Left hindlimb (tissue), 1 donor: ENCODE measurements around the gene GPI.

Source experiments
- DNase-seq: peaks from one replicate; pipeline ENCODE4 v3.0.0-alpha.2; 2018

Gene GPI

DNA sequence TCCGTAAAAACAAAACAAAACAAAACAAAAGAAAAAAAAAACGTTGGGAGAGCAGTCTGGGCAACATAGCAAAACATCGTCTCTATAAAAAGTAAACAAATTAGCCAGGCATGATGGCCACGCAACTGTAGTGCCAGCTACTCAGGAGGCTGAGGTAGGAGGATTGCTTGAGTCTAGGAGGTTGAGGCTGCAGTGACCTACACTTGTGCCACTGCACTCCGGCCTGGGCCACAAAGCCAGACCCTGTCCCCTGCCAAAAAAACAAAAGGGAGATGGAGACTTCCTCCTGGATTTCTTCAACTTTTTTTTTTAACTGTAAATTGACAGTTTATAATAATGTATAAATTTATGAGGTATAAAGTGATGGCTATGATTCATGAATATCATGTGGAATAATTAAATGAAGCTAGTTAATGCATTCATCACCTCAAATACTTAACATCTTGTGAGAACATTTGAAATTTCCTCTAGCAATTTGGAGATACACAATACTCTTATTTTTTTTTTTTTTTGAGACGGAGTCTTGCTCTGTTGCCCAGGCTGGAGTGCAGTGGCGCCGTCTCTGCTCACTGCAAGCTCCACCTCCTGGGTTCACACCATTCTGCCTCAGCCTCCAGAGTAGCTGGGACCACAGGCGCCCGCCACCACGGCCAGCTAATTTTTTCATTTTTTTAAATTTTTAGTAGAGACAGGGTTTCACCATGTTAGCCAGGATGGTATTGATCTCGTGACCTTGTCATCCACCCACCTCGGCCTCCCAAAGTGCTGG lies 41.1 kb downstream of the GPI start:
- no peak for DNase-seq

DNA sequence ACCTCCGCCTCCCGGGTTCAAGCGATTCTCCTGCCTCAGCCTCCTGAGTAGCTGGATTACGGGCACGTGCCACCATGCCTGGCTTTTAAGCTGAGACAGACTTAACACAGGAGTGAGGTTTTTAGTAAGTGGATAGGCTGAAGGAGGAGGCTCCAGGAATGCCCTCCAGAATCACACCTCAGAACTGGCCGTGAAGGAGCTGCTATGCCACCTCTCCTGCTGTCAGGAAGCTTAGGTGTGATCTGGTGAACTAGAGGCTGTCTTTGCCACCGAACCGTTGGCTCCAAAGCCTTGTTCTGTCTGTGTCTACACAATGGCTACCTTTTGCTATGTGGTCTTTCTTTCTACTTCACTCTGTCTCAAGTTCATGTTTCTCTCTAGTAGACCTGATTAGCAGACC lies 43.4 kb downstream of the GPI start:
- DNase-seq = no peak

DNA sequence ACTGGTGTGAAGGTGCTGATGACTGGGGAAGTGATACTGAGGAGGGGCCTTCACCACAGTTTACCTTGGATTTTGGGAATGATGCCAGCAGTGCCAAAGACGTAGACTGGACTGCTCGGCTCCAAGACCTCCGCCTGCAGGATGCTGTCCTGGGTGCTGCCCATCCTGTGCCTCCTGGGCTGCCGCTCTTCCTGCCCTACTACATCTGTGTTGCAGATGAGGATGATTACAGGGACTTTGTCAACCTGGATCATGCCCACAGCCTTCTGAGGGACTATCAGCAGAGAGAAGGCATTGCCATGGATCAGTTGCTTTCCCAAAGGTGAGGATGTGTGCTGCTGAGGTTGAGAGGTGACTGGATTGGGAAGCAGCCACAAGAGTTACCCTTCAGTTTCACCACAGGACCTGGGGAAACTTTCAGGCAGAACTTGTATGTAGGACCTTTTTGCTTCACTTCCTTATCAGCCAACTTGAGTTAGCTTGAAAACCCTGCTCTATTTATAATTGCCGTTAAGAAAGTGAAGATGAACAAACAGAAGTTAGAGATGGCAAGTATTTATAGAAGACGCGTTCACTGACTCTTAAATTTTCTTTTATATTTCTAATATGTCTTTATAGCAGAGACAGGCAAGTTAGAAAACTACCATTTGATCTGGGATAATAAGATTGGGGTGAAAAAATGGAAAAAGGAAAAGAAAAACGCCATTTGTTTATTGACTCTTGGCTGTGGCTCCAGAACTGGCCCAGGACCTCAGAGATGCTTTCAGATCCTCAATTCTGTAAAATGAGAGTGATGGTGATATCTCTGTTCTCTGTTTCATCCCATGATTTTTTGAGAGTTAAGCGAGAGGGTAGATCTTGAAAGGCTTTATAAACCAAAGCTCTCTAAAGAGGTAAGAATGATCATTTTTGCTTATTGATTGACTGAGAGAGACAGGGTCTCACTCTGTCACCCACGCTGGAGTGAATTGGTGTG lies 44.5 kb downstream of the GPI start:
- DNase-seq = no peak

DNA sequence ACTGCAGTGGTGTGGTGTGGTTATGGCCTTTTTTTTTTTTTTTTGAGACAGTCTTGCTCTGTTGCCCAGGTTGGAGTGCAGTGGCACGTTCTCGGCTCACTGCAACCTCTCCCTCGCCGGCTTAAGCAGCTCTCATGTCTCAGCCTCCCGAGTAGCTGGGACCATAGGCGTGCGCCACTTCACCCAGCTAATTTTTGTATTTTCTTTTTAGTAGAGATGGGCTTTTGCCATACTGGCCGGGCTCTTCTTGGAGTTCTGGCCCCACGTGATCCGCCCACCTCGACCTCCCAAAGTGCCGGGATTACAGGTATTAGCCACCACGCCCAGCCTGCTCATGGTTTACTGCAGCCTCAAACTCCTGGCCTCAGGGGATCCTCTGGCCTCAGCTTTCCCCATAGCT lies 46.2 kb downstream of the GPI start:
- no peak for DNase-seq

DNA sequence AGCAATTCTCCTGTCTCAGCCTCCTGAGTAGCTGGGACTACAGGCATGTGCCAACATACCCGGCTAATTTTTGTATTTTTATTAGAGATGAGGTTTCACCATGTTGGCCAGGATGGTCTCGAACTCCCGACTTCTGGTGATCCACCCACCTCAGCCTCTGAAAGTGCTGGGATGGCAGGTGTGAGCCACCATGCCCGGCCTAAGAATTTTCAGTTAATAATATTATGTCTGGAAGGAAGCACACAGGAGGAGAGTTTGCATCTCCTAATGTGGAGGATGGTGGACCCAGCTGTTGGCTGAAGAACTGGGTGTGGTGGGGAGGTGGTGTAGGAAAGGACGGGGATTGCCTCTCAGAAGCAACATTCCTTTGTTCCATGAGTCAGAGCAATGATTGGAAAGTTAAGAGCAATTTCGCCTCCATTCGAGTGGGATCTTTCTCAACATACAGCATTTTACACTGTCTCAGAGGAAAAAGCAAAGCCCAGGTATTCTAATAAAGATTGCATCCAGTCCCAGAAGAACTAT lies 51.1 kb downstream of the GPI start:
- DNase-seq = no peak

DNA sequence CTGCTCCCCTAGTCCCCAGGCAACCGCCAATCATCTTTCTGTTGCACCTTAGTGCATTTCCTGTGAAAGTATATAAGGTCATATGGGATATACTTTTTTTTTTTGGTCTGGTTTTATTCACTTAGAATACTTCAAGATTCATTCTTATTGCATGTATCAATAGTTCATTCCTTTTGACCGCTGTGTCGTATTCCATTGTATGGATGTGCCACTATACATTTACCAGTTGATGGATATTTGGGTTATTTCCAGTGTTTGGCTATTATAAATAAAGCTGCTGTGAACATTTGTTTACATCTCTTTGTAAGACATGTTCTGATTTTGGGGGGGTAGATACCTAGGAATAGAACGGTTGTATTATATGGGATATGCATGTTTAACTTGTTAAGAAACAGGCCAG lies 53.3 kb downstream of the GPI start:
- DNase-seq = no peak

DNA sequence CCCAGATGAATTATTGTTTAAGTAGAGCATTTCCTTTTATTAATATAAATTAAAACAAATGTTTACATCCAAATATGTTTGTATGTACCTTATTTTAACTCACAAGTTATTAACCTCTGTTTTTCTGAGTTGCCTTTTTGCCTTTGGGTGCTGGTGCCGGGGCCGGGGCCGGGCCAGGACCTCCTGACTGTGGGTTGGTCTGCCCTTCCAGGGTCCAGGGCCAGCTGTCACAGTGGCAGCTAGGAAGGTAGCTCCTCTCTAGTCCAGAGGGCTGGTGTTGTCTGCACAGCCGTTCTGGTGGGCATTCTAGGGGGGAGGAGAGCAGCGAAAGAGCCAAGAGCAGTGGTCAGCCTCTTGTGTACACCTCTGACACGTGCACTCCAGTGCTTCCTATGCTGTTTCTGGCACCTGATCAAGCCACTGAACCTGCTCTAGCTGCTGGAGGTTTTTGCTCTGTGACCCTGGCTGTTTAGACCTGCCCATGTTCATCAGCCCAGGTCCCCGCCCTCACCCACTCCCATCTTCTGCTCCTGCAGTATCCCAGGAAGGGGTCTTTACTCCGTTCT lies 61.2 kb downstream of the GPI start:
- DNase-seq = no peak

DNA sequence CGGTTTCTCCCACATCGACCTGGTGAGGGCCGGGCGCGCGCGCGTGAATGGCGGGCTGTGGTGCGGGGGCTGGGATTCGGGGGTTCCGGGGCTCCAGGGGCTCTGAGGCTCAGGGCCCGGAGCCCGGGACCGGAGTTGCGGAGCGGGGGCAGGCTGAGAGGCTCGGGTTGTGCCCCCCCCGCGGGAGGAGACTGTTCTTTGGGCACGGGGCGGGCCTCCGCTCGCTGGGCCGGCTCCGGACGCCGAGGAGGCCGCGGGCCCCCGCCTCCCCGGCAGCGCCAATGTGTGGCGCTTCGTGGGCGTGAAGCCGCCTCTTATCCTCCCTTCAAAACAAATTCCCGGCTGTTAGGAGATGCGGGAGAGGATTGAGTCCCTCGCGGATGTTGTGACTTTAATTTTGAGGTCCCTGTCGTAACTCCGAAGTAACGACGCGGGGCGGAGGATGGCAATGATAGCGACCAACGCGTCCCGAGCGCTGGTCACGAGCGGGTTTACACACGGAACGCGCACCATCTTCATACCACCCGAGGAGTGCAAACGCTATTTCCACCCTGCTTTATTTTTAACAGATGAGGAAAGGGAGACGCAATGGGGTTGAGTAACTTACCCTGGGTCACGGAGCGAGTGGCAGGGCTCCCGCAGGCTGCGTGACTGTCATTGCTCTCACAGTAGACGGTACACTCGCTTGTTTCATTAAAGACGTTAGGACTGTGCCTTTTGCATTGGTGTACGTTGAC lies 63.7 kb downstream of the GPI start:
- DNase-seq = no peak

DNA sequence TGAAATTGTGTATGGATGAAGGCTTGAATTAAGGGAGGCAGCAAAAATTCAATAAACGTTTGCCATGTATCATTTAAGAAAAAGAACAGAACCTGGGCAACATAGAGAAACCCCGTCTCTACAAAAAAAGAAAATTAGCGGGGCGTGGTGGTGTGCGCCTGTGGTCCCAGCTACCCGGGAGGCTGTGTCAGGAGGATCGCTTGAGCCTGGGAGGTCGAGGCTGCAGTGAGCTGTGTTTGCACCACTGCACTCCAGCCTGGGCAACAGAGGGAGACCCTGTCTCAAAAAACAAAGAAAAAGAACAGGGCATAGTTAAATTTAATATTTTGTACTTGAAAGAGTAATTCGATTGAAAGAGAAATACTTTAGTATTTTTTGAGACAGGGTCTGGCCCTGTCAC lies 64.6 kb downstream of the GPI start:
- no peak for DNase-seq

DNA sequence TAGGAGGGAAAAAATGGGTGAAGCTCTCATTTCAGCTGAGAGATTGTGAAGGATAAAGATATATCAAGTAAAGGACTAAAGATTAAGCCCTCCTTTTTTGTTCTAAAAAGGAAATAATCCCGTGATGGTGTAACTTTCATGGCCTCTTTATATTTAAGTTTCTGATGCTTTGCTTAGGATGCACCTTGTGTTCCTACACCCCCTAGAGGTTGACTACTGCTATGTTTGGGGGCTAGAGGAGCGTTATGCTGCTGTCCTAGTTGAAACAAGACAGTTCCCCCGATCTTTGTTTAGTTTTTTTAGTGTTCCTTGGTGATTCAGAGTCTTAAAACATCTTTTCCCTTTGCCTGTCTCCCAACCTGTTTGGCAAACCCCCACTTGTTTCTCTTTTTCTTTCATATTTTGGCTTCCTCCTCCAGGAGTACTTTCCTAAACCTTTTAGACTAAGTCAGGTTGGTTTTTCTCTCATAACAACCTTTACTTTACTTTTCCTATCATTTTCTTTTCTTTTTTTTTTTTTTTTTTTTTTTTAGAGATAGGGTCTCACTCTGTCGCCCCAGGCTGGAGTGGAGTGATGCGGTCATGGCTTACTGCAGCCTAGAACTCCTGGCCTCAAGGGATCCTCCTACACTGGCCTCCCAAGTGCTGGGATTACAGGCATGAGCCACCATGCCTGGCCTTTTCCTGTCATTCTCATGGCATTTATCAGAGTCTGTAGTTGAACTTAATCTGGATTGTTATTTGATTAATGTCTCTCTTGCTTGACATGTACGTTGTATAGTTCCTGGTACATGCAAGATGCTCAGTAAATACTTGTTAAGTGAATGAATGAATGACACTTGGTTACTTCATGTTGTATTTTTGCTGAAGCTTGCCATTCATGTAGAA lies 66.0 kb downstream of the GPI start:
- DNase-seq = no peak

DNA sequence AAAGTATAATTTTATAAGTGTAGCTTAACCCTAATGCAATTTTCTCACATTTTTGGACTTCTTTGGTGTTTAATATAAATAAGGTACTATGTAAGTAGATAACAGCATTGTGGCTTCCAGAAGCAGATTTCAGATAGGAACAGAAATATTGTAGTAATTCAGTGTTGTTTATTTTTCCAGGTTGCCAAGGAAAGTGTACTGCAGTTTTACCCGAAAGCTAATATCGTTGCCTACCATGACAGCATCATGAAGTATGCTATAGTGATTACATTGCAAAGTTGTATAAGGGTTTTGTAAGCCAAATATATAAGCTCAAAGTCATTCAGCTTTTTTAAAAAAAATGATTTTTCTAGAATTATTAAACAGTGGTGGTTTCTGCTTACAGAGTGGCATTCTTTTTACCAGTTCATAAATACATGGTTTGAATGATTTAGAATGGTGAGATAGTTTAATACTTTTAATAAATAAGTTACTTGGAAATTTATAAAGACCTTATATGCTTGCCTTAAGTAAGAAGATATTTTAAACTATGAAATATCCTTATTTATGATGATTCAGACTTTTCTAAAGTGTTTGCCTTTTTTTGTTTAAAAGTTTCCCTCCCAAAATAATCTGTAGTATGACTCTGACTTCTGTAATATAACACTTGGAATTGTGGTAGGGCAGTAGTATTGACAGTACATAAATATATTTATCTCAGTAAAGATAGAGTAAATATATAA lies 66.8 kb downstream of the GPI start:
- DNase-seq = no peak

DNA sequence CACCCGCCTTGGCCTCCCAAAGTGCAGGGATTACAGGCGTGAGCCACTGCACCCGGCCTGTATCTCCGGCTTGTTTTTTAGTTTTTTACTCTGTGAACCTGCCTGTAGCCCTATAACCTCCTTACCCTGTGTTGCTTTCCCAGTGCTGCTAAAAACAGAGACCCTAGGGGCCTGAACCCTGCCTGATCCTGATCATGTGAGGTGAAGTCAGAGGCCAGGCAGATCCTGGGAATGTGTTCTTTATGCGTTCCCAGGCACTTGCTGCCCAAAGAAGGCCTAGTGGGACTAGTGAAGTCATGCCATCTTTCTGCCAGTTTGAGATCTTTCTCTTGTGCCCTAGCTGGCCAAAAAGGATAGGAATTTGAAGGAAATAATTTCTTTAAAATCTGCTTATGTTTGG lies 67.8 kb downstream of the GPI start:
- DNase-seq = no peak

DNA sequence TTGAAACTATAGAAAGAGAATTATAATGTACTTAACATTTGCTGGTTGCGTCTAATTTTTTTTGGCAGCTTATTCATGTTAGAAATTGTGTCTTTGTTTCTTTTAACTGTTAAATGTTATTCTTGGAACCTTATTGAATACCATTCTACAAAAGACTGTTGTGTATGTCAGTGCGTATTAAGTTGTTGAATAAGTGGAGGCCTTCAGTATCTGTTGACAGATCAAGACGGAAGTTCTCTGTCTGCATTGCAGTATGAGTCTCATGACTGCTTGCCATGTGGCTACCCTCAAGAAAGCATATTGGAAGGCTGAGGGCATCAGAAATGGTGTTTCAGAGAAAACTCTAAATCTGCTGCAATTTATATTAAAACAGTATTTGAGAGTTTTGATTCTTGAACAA lies 71.7 kb downstream of the GPI start:
- DNase-seq = no peak

DNA sequence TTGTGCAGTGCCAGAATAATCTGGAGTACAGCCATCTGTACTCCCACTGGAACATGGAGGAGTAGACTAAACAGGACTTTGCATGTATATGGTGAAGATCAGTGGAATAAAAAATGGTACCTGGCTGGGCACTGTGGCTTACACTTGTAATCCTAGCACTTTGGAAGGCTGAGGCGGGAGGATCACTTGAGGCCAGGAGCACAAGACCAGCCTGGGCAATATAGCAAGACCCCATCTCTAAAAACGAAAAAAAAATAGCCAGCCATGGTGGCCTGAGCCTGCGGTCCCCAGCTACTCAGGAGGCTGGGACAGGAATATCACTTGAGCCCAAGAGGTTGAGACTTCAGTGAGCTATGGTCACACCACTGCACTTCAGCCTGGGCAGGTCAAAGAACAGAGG lies 83.2 kb downstream of the GPI start:
- no peak for DNase-seq
